BLaER1 treated with 17β-estradiol and CSF1 and Interleukin-3, amounts not matched to agents 10 nM and 100 nM (cell line): ENCODE measurements around the gene PANX3.

ENCODE experiments used
- H3K27ac ChIP-seq, 11 experiments: shearing (Covaris generic); formaldehyde crosslinking; 2 replicates each; pipeline ENCODE4 v1.8.1; 2022
- H3K27me3 ChIP-seq, 11 experiments: shearing (Covaris generic); formaldehyde crosslinking; 2 replicates each; pipeline ENCODE4 v1.8.1; 2022
- H3K36me3 ChIP-seq, 11 experiments: shearing (Covaris generic); formaldehyde crosslinking; 2 replicates each; pipeline ENCODE4 v1.8.1; 2022
- H3K4me1 ChIP-seq, 10 experiments: shearing (Covaris generic); formaldehyde crosslinking; 2 replicates each; pipeline ENCODE4 v1.8.1; 2022
- H3K4me2 ChIP-seq, 11 experiments: shearing (Covaris generic); formaldehyde crosslinking; 2 replicates each; pipeline ENCODE4 v1.8.1; 2022
- H3K4me3 ChIP-seq, 10 experiments: shearing (Covaris generic); formaldehyde crosslinking; 2 replicates each; pipeline ENCODE4 v1.8.1; 2022
- H3K9ac ChIP-seq, 11 experiments: shearing (Covaris generic); formaldehyde crosslinking; 2 replicates each; pipeline ENCODE4 v1.8.1; 2022
- H3K9me3 ChIP-seq, 11 experiments: shearing (Covaris generic); formaldehyde crosslinking; replicated peaks in 1 of 11; 2 replicates each; pipeline ENCODE4 v1.8.1; 2022
- H4K20me1 ChIP-seq, 11 experiments: shearing (Covaris generic); formaldehyde crosslinking; 2 replicates each; pipeline ENCODE4 v1.8.1; 2022
- Cebpa-rat ChIP-seq, 11 experiments: shearing (Covaris generic); IDR thresholded peaks; 2 replicates each; pipeline ENCODE4 v1.8.1; 2022

Gene PANX3

GRCh38 chr11:124610295-124610694 lies 933 bp upstream of the PANX3 start:
- TF ChIP-seq Cebpa-rat (IDR thresholded peaks at IDR 0.05): no peak
- no peak overlapping the region for H3K4me3 ChIP-seq
- no peak overlapping the region for H3K9ac ChIP-seq
- H3K9me3 ChIP-seq: no peaks in the 10 kb centered on the region
- H3K36me3 ChIP-seq: no peaks in the 10 kb centered on the region
- peaks cover 20 to 38% (median 34%) of the 10 kb centered on the region in 10 experiments for H3K4me1 ChIP-seq
- no peak overlapping the region for H3K4me2 ChIP-seq
- no peak overlapping the region for H3K27ac ChIP-seq
- H4K20me1 ChIP-seq: no peaks in the 10 kb centered on the region
- no peaks in the 10 kb centered on the region for H3K27me3 ChIP-seq

GRCh38 chr11:124612045-124612444 lies 817 bp downstream of the PANX3 start:
- H3K4me2 ChIP-seq: peak overlapping the region; percentile 29 to 74 (median 59)
- no peaks in the 10 kb centered on the region for H4K20me1 ChIP-seq
- H3K27me3 ChIP-seq: no peaks in the 10 kb centered on the region
- peaks cover 8 to 31% (median 27%) of the 10 kb centered on the region in 10 experiments; a peak in 19 of 20 replicates for H3K4me1 ChIP-seq
- no peaks in the 10 kb centered on the region for H3K9me3 ChIP-seq
- H3K36me3 ChIP-seq: no peaks in the 10 kb centered on the region
- H3K4me3 ChIP-seq: no peak overlapping the region
- H3K9ac ChIP-seq: no peak overlapping the region
- TF ChIP-seq Cebpa-rat (IDR thresholded peaks at IDR 0.05): no peak
- H3K27ac ChIP-seq: no peak overlapping the region

- no peak overlapping the region for H3K27ac ChIP-seq
- no peak overlapping the region for H3K4me3 ChIP-seq
- no peaks in the 10 kb centered on the region for H4K20me1 ChIP-seq
- no peak overlapping the region for H3K9ac ChIP-seq
- no peaks in the 10 kb centered on the region for H3K27me3 ChIP-seq
- peak overlapping the region; percentile 29 to 74 (median 59); a peak in 21 of 22 replicates for H3K4me2 ChIP-seq
- H3K36me3 ChIP-seq: no peaks in the 10 kb centered on the region
- TF ChIP-seq Cebpa-rat (IDR thresholded peaks at IDR 0.05): no peak
- no peaks in the 10 kb centered on the region for H3K9me3 ChIP-seq
- H3K4me1 ChIP-seq: peaks cover 8 to 31% (median 27%) of the 10 kb centered on the region in 10 experiments; a peak in 19 of 20 replicates
Observed at GRCh38 chr11:124612567-124613246, 1.5 kb downstream of the PANX3 start.

- H3K36me3 ChIP-seq: no peaks in the 10 kb centered on the region
- no peak for TF ChIP-seq Cebpa-rat (IDR thresholded peaks at IDR 0.05)
- H3K9ac ChIP-seq: no peak overlapping the region
- H3K4me1 ChIP-seq: peaks cover 10 to 16% (median 11%) of the 10 kb centered on the region in 10 experiments
- no peaks in the 10 kb centered on the region for H3K9me3 ChIP-seq
- no peak overlapping the region for H3K4me2 ChIP-seq
- H3K4me3 ChIP-seq: no peak overlapping the region
- H4K20me1 ChIP-seq: peaks cover 0 to 10% (median 6%) of the 10 kb centered on the region in 11 experiments; a peak in 12 of 22 replicates
- H3K27ac ChIP-seq: no peak overlapping the region
- H3K27me3 ChIP-seq: no peaks in the 10 kb centered on the region
Observed at GRCh38 chr11:124618863-124619262, 7.6 kb downstream of the PANX3 start.

GRCh38 chr11:124622531-124623451 lies 11.6 kb downstream of the PANX3 start, which contains the start of gene TBRG1:
Gene TBRG1, plus strand, starts transcription at chr11:124622864. Its CDS starts 220 bp downstream, at chr11:124623084.
- Histone ChIP-seq H3K27ac (peak within 1 kb of the TSS; percentile 90 to 96 (median 94)), H3K36me3 (peaks cover 29 to 36% (median 34%) of the 10 kb centered on the region in 11 experiments), H3K4me1 (peaks cover 17 to 32% (median 21%) of the 10 kb centered on the region in 10 experiments), H3K4me3 (peak within 1 kb of the TSS; percentile 85 to 99 (median 90)), H3K27me3 (no peaks in the 10 kb centered on the region), H3K9ac (peak within 1 kb of the TSS; percentile 91 to 98 (median 95)), H3K4me2 (peak within 1 kb of the TSS; percentile 77 to 99 (median 92)), H4K20me1 (peaks cover 9 to 41% (median 30%) of the 10 kb centered on the region in 11 experiments; a peak in 15 of 22 replicates), H3K9me3 (no peaks in the 10 kb centered on the region)
- no peak for TF ChIP-seq Cebpa-rat (IDR thresholded peaks at IDR 0.05)

- no peaks in the 10 kb centered on the region for H3K27me3 ChIP-seq
Observed at GRCh38 chr11:124623861-124624525, 12.8 kb downstream of the PANX3 start.

GRCh38 chr11:124625504-124626168 lies 14.4 kb downstream of the PANX3 start:
- H3K4me2 ChIP-seq: 0 out of 22 replicates have a peak overlapping the region, but pooled peaks of 1 of the 11 experiments have one; percentile 99
- H3K9ac ChIP-seq: no peak overlapping the region
- peaks cover 52 to 61% (median 57%) of the 10 kb centered on the region in 11 experiments for H3K36me3 ChIP-seq
- peaks cover 9 to 53% (median 33%) of the 10 kb centered on the region in 11 experiments; a peak in 17 of 22 replicates for H4K20me1 ChIP-seq
- H3K4me3 ChIP-seq: no peak overlapping the region
- no peaks in the 10 kb centered on the region for H3K9me3 ChIP-seq
- no peaks in the 10 kb centered on the region for H3K27me3 ChIP-seq
- no peak overlapping the region for H3K27ac ChIP-seq
- H3K4me1 ChIP-seq: peaks cover 17 to 32% (median 21%) of the 10 kb centered on the region in 10 experiments
- no peak for TF ChIP-seq Cebpa-rat (IDR thresholded peaks at IDR 0.05)

More at GRCh38 chr11:124623861-124624525, 12.8 kb downstream of the PANX3 start:
- TF ChIP-seq Cebpa-rat (IDR thresholded peaks at IDR 0.05): no peak
- H3K4me1 ChIP-seq: peaks cover 17 to 32% (median 21%) of the 10 kb centered on the region in 10 experiments
- peak overlapping the region in 6 of 11 experiments; percentile 90 to 96 (median 95); a peak in 8 of 22 replicates for H3K27ac ChIP-seq
- H3K4me2 ChIP-seq: peak overlapping the region; percentile 77 to 99 (median 92)
- H3K9ac ChIP-seq: peak overlapping the region; percentile 91 to 98 (median 95)
- peaks cover 9 to 48% (median 30%) of the 10 kb centered on the region in 11 experiments; a peak in 17 of 22 replicates for H4K20me1 ChIP-seq
- H3K36me3 ChIP-seq: peaks cover 38 to 45% (median 43%) of the 10 kb centered on the region in 11 experiments
- H3K4me3 ChIP-seq: peak overlapping the region; percentile 85 to 99 (median 90)
- H3K9me3 ChIP-seq: no peaks in the 10 kb centered on the region

GRCh38 chr11:124627546-124627945 lies 16.3 kb downstream of the PANX3 start:
- Histone ChIP-seq H3K4me1 (peaks cover 11 to 25% (median 13%) of the 10 kb centered on the region in 10 experiments), H3K27ac (no peak overlapping the region), H3K36me3 (peaks cover 71 to 80% (median 77%) of the 10 kb centered on the region in 11 experiments), H4K20me1 (peaks cover 9 to 65% (median 35%) of the 10 kb centered on the region in 11 experiments; a peak in 18 of 22 replicates), H3K4me2 (no peak overlapping the region), H3K27me3 (no peaks in the 10 kb centered on the region), H3K9me3 (no peaks in the 10 kb centered on the region), H3K4me3 (no peak overlapping the region), H3K9ac (no peak overlapping the region)
- no peak for TF ChIP-seq Cebpa-rat (IDR thresholded peaks at IDR 0.05)
